ENCODE results near the gene SON.

GRCh38 chr21:33567914-33568313 is 25.1 kb downstream of the SON start:
- TF ChIP-seq POLR2A (IDR thresholded peaks at IDR 0.05; ENCODE audit: low read length) (no peak), GATA1 (IDR thresholded peaks at IDR 0.05; ENCODE audit: low read depth, low read length) (no peak)
